HG03066 (cell line): Measurements from ENCODE around the gene MYO7A.
"Not testable (repeated sequence)": the region's sequence is repeated elsewhere in the genome, so short reads cannot be mapped to it uniquely, and the experiment has no call there.

Source experiments
- ATAC-seq: cut with Tn5 transposase; IDR thresholded peaks from one replicate; pipeline ENCODE4 v1.9.1; 2021; ENCODE audit warnings: low read depth; ENCODE audit not compliant: unreplicated experiment

MYO7A gene

GRCh38 chr11:77092382-77092781, 35.7 kb upstream of the MYO7A start:
- no peak for ATAC-seq

GRCh38 chr11:77093056-77093891, 34.8 kb upstream of the MYO7A start:
- ATAC-seq, result no peak

GRCh38 chr11:77093987-77094840, 33.8 kb upstream of the MYO7A start:
- no peak for ATAC-seq

GRCh38 chr11:77094841-77095365, 33.1 kb upstream of the MYO7A start:
- no peak for ATAC-seq

GRCh38 chr11:77095551-77096490, 32.2 kb upstream of the MYO7A start:
- ATAC-seq, result no peak

GRCh38 chr11:77096591-77097019, 31.4 kb upstream of the MYO7A start:
- ATAC-seq, result no peak

- not testable (repeated sequence) for ATAC-seq
These were observed 30.9 kb upstream of the MYO7A start for GRCh38 chr11:77097180-77097579.

- ATAC-seq, result no peak
These were observed 27.6 kb upstream of the MYO7A start for GRCh38 chr11:77100166-77101042.

- no peak for ATAC-seq
These were observed 27.0 kb upstream of the MYO7A start for GRCh38 chr11:77101043-77101537.

- ATAC-seq, result no peak
These were observed 25.5 kb upstream of the MYO7A start, which contains the start of gene OMP for GRCh38 chr11:77102246-77103210. Gene OMP, plus strand, starts transcription at chr11:77102840. Its CDS starts 0 bp downstream, at chr11:77102840.

- no peak for ATAC-seq
These were observed 24.7 kb upstream of the MYO7A start for GRCh38 chr11:77103319-77103718.

GRCh38 chr11:77104727-77105126, 23.3 kb upstream of the MYO7A start:
- ATAC-seq, result no peak

- no peak for ATAC-seq
These were observed 21.7 kb upstream of the MYO7A start for GRCh38 chr11:77106321-77106720.

GRCh38 chr11:77106759-77107158, 21.3 kb upstream of the MYO7A start:
- no peak for ATAC-seq

- ATAC-seq, result no peak
These were observed 20.1 kb upstream of the MYO7A start for GRCh38 chr11:77107950-77108349.

- ATAC-seq, result no peak
These were observed 19.6 kb upstream of the MYO7A start for GRCh38 chr11:77108436-77108835.

GRCh38 chr11:77109236-77110019, 18.6 kb upstream of the MYO7A start:
- ATAC-seq, result no peak
